GM23248 (cell line): Measurements from ENCODE around the gene SYTL3.

Source experiments
- EZH2 ChIP-seq: fragments of 200-600 bp; sonication (generic); IDR thresholded peaks from 2 replicates; pipeline ENCODE4 v1.6.1; 2018; ENCODE audit warnings: antibody characterized with exemption, mild to moderate bottlenecking; ENCODE audit not compliant: insufficient read depth, poor library complexity, severe bottlenecking
- EZH2phosphoT487 ChIP-seq: fragments of 200-600 bp; sonication (generic); IDR thresholded peaks from 2 replicates; pipeline ENCODE4 v1.6.1; 2018; ENCODE audit warnings: antibody characterized with exemption, moderate library complexity, mild to moderate bottlenecking, low read depth; ENCODE audit not compliant: insufficient read depth

DNA sequence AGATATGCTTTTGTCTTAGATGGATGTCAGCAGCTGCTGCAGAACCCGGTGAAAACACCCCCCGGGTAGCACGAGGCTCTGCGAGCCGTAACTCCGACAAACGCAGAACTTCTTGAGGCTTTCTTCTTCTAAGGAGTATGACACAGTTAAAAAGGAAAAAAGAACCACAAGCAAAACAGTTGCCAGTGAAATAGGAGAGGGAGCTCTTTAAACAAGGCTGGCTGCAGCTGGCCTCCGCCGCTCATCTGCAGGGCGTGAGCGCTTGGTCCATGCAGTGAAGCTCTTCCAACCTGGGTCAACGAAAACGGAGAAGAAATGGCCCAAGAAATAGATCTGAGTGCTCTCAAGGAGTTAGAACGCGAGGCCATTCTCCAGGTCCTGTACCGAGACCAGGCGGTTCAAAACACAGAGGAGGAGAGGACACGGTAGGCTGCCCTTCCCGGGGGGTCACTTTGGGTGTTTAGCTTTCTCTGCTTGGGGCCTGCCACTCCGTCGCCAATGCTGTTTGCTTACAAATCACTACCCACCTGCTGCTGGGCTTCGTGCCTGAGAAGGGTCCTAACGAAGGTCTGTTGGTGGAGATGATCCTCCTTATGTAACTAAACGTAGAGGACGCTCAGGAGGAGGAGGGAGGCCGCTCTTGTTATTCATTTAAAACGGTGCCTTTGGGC lies 13.2 kb downstream of the SYTL3 start:
- TF ChIP-seq EZH2 = no peak
- TF ChIP-seq EZH2phosphoT487 = no peak
